Liver (tissue), 3 donors: ENCODE measurements around the gene CIBAR2.

ENCODE experiments used
- HNF4G ChIP-seq: IDR thresholded peaks from 2 replicates; pipeline ENCODE4 v1.6.1; 2016; ENCODE audit warnings: antibody characterized with exemption
- SP1 ChIP-seq: IDR thresholded peaks from 2 replicates; pipeline ENCODE4 v1.6.1; 2018; ENCODE audit warnings: antibody characterized with exemption, mild to moderate bottlenecking
- TAF1 ChIP-seq: conservative IDR thresholded peaks from 2 replicates; pipeline ENCODE4 v1.6.1; 2016; ENCODE audit warnings: antibody characterized with exemption, mild to moderate bottlenecking
- TF ChIP-seq, protein P1 (sequence below): IDR thresholded peaks from 2 replicates; pipeline ENCODE4 v1.6.1; 2016; ENCODE audit warnings: antibody characterized with exemption
- TF ChIP-seq, protein P2 (sequence below): fragments of 150-350 bp; IDR thresholded peaks from 2 replicates; pipeline ENCODE4 v1.5.1; 2017; ENCODE audit warnings: improper control_type of control experiment, low read depth, low read length; ENCODE audit not compliant: missing input control
- TF ChIP-seq, protein P3 (sequence below): IDR thresholded peaks from 2 replicates; pipeline ENCODE4 v1.6.1; 2016; ENCODE audit warnings: antibody characterized with exemption, mild to moderate bottlenecking
- donor health status: healthy.
- donor health status: healthy.

- TF ChIP-seq, protein P1, sequence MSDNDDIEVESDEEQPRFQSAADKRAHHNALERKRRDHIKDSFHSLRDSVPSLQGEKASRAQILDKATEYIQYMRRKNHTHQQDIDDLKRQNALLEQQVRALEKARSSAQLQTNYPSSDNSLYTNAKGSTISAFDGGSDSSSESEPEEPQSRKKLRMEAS: no peak
- TF ChIP-seq, protein P2, sequence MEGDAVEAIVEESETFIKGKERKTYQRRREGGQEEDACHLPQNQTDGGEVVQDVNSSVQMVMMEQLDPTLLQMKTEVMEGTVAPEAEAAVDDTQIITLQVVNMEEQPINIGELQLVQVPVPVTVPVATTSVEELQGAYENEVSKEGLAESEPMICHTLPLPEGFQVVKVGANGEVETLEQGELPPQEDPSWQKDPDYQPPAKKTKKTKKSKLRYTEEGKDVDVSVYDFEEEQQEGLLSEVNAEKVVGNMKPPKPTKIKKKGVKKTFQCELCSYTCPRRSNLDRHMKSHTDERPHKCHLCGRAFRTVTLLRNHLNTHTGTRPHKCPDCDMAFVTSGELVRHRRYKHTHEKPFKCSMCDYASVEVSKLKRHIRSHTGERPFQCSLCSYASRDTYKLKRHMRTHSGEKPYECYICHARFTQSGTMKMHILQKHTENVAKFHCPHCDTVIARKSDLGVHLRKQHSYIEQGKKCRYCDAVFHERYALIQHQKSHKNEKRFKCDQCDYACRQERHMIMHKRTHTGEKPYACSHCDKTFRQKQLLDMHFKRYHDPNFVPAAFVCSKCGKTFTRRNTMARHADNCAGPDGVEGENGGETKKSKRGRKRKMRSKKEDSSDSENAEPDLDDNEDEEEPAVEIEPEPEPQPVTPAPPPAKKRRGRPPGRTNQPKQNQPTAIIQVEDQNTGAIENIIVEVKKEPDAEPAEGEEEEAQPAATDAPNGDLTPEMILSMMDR: no peak
- no peak for TF ChIP-seq TAF1
- TF ChIP-seq, protein P3, sequence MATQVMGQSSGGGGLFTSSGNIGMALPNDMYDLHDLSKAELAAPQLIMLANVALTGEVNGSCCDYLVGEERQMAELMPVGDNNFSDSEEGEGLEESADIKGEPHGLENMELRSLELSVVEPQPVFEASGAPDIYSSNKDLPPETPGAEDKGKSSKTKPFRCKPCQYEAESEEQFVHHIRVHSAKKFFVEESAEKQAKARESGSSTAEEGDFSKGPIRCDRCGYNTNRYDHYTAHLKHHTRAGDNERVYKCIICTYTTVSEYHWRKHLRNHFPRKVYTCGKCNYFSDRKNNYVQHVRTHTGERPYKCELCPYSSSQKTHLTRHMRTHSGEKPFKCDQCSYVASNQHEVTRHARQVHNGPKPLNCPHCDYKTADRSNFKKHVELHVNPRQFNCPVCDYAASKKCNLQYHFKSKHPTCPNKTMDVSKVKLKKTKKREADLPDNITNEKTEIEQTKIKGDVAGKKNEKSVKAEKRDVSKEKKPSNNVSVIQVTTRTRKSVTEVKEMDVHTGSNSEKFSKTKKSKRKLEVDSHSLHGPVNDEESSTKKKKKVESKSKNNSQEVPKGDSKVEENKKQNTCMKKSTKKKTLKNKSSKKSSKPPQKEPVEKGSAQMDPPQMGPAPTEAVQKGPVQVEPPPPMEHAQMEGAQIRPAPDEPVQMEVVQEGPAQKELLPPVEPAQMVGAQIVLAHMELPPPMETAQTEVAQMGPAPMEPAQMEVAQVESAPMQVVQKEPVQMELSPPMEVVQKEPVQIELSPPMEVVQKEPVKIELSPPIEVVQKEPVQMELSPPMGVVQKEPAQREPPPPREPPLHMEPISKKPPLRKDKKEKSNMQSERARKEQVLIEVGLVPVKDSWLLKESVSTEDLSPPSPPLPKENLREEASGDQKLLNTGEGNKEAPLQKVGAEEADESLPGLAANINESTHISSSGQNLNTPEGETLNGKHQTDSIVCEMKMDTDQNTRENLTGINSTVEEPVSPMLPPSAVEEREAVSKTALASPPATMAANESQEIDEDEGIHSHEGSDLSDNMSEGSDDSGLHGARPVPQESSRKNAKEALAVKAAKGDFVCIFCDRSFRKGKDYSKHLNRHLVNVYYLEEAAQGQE: no peak
- TF ChIP-seq SP1: no peak
- TF ChIP-seq HNF4G: no peak
Observed at GRCh38 chr16:85156440-85156839, 44.2 kb upstream of the CIBAR2 start.
